ENCODE data around the gene CLDN22. TPM values are rescaled to one million over a fixed set of nuclear protein-coding genes. Genes with fewer than 3 reads are reported as not detected.

Gene CLDN22
- total RNA-seq, 2 experiments from 2014 or later: not detected

- DNase-seq: no peak
- ChIA-PET POLR2A (no interaction called here), CTCF (no interaction called here)
- no peak for ATAC-seq
- no peaks in the 10 kb centered on the region for H3K9me3 Mint-ChIP-seq (ENCODE audit: insufficient read depth)
- H3K4me1 Mint-ChIP-seq (ENCODE audit: low read depth): no peaks in the 10 kb centered on the region
- H3K27me3 Mint-ChIP-seq (ENCODE audit: low read depth): peaks cover 12% of the 10 kb centered on the region
- no peaks in the 10 kb centered on the region for H3K36me3 Mint-ChIP-seq (ENCODE audit: low read depth)
- H3K27ac Mint-ChIP-seq: no peak overlapping the region
- H3K4me3 Mint-ChIP-seq: no peak overlapping the region
These were observed 15.5 kb downstream of the CLDN22 start for GRCh38 chr4:183304538-183304937.

GRCh38 chr4:183304067-183304466 is 16.0 kb downstream of the CLDN22 start:
- Mint-ChIP-seq H3K4me1 (ENCODE audit: low read depth) (no peaks in the 10 kb centered on the region), H3K27me3 (ENCODE audit: low read depth) (peaks cover 10% of the 10 kb centered on the region), H3K36me3 (ENCODE audit: low read depth) (no peaks in the 10 kb centered on the region), H3K27ac (no peak overlapping the region), H3K9me3 (ENCODE audit: insufficient read depth) (no peaks in the 10 kb centered on the region), H3K4me3 (no peak overlapping the region)
- POLR2A ChIA-PET: no interaction called here
- ATAC-seq: no peak
- CTCF ChIA-PET: no interaction called here
- no peak for DNase-seq

GRCh38 chr4:183303301-183303700 is 16.8 kb downstream of the CLDN22 start:
- Mint-ChIP-seq H3K9me3 (ENCODE audit: insufficient read depth) (no peaks in the 10 kb centered on the region), H3K36me3 (ENCODE audit: low read depth) (no peaks in the 10 kb centered on the region), H3K4me1 (ENCODE audit: low read depth) (no peaks in the 10 kb centered on the region), H3K27ac (no peak overlapping the region), H3K27me3 (ENCODE audit: low read depth) (peaks cover 5% of the 10 kb centered on the region), H3K4me3 (no peak overlapping the region)
- DNase-seq: no peak
- ChIA-PET CTCF (no interaction called here), POLR2A (no interaction called here)
- no peak for ATAC-seq

- Mint-ChIP-seq H3K27me3 (ENCODE audit: low read depth) (no peaks in the 10 kb centered on the region), H3K27ac (no peak overlapping the region), H3K9me3 (ENCODE audit: insufficient read depth) (no peaks in the 10 kb centered on the region), H3K4me1 (ENCODE audit: low read depth) (peaks cover 3% of the 10 kb centered on the region), H3K36me3 (ENCODE audit: low read depth) (no peaks in the 10 kb centered on the region), H3K4me3 (no peak overlapping the region)
- ChIA-PET CTCF (no interaction called here), POLR2A (no interaction called here)
- ATAC-seq (no peak), DNase-seq (no peak)
These were observed 19.4 kb downstream of the CLDN22 start for GRCh38 chr4:183300655-183301054.

GRCh38 chr4:183300070-183300469 is 20.0 kb downstream of the CLDN22 start:
- no peaks in the 10 kb centered on the region for H3K9me3 Mint-ChIP-seq (ENCODE audit: insufficient read depth)
- no peak overlapping the region for H3K4me3 Mint-ChIP-seq
- no peak for DNase-seq
- peaks cover 3% of the 10 kb centered on the region for H3K4me1 Mint-ChIP-seq (ENCODE audit: low read depth)
- no peak overlapping the region for H3K27ac Mint-ChIP-seq
- no peaks in the 10 kb centered on the region for H3K27me3 Mint-ChIP-seq (ENCODE audit: low read depth)
- no peak for ATAC-seq
- ChIA-PET POLR2A (no interaction called here), CTCF (no interaction called here)
- no peaks in the 10 kb centered on the region for H3K36me3 Mint-ChIP-seq (ENCODE audit: low read depth)

- H3K27me3 Mint-ChIP-seq (ENCODE audit: low read depth): no peaks in the 10 kb centered on the region
- DNase-seq (no peak), ATAC-seq (no peak)
- H3K4me3 Mint-ChIP-seq: no peak overlapping the region
- CTCF ChIA-PET: no interaction called here
- H3K9me3 Mint-ChIP-seq (ENCODE audit: insufficient read depth): no peaks in the 10 kb centered on the region
- POLR2A ChIA-PET: no interaction called here
- no peak overlapping the region for H3K27ac Mint-ChIP-seq
- H3K36me3 Mint-ChIP-seq (ENCODE audit: low read depth): no peaks in the 10 kb centered on the region
- peaks cover 3% of the 10 kb centered on the region for H3K4me1 Mint-ChIP-seq (ENCODE audit: low read depth)
These were observed 20.6 kb downstream of the CLDN22 start for GRCh38 chr4:183299464-183299863.

- CTCF ChIA-PET: interaction anchor here (0.8 kb wide), 1 partner anchor 224 kb away, joined by 3 read pairs; no protein-coding TSS in a partner anchor
- peaks cover 3% of the 10 kb centered on the region for H3K4me1 Mint-ChIP-seq (ENCODE audit: low read depth)
- no peaks in the 10 kb centered on the region for H3K27me3 Mint-ChIP-seq (ENCODE audit: low read depth)
- DNase-seq (no peak), ATAC-seq (no peak)
- no peaks in the 10 kb centered on the region for H3K9me3 Mint-ChIP-seq (ENCODE audit: insufficient read depth)
- H3K4me3 Mint-ChIP-seq: no peak overlapping the region
- H3K27ac Mint-ChIP-seq: no peak overlapping the region
- POLR2A ChIA-PET: no interaction called here
- no peaks in the 10 kb centered on the region for H3K36me3 Mint-ChIP-seq (ENCODE audit: low read depth)
These were observed 22.4 kb downstream of the CLDN22 start for GRCh38 chr4:183297675-183298074.

- no peak for DNase-seq
- Mint-ChIP-seq H3K27ac (no peak overlapping the region), H3K27me3 (ENCODE audit: low read depth) (peaks cover 2% of the 10 kb centered on the region), H3K4me1 (ENCODE audit: low read depth) (peaks cover 3% of the 10 kb centered on the region), H3K4me3 (no peak overlapping the region), H3K36me3 (ENCODE audit: low read depth) (no peaks in the 10 kb centered on the region), H3K9me3 (ENCODE audit: insufficient read depth) (no peaks in the 10 kb centered on the region)
- ChIA-PET CTCF (no interaction called here), POLR2A (no interaction called here)
- no peak for ATAC-seq
These were observed 24.4 kb downstream of the CLDN22 start for GRCh38 chr4:183295711-183296110.

- ChIA-PET CTCF (no interaction called here), POLR2A (no interaction called here)
- DNase-seq (no peak), ATAC-seq (no peak)
- Mint-ChIP-seq H3K27ac (no peak overlapping the region), H3K9me3 (ENCODE audit: insufficient read depth) (no peaks in the 10 kb centered on the region), H3K4me1 (ENCODE audit: low read depth) (no peaks in the 10 kb centered on the region), H3K4me3 (no peak overlapping the region), H3K36me3 (ENCODE audit: low read depth) (no peaks in the 10 kb centered on the region), H3K27me3 (ENCODE audit: low read depth) (peaks cover 2% of the 10 kb centered on the region)
These were observed 29.0 kb downstream of the CLDN22 start for GRCh38 chr4:183291070-183291469.

- ATAC-seq (no peak), DNase-seq (no peak)
These were observed 30.4 kb downstream of the CLDN22 start for GRCh38 chr4:183289688-183290087.

GRCh38 chr4:183288955-183289354 is 31.1 kb downstream of the CLDN22 start:
- no peak overlapping the region for H3K4me3 Mint-ChIP-seq
- H3K4me1 Mint-ChIP-seq (ENCODE audit: low read depth): no peaks in the 10 kb centered on the region
- H3K27me3 Mint-ChIP-seq (ENCODE audit: low read depth): peaks cover 2% of the 10 kb centered on the region
- no peaks in the 10 kb centered on the region for H3K36me3 Mint-ChIP-seq (ENCODE audit: low read depth)
- H3K9me3 Mint-ChIP-seq (ENCODE audit: insufficient read depth): no peaks in the 10 kb centered on the region
- DNase-seq (no peak), ATAC-seq (no peak)
- H3K27ac Mint-ChIP-seq: no peak overlapping the region
- CTCF ChIA-PET: no interaction called here
- POLR2A ChIA-PET: no interaction called here

More at GRCh38 chr4:183289688-183290087, 30.4 kb downstream of the CLDN22 start:
- ChIA-PET CTCF (interaction anchor here (0.7 kb wide), 1 partner anchor 92 kb away, joined by 3 read pairs; no protein-coding TSS in a partner anchor), POLR2A (no interaction called here)
- Mint-ChIP-seq H3K9me3 (ENCODE audit: insufficient read depth) (no peaks in the 10 kb centered on the region), H3K27ac (no peak overlapping the region), H3K4me1 (ENCODE audit: low read depth) (no peaks in the 10 kb centered on the region), H3K4me3 (no peak overlapping the region), H3K36me3 (ENCODE audit: low read depth) (no peaks in the 10 kb centered on the region), H3K27me3 (ENCODE audit: low read depth) (peaks cover 2% of the 10 kb centered on the region)

- CTCF ChIA-PET: no interaction called here
- H3K27me3 Mint-ChIP-seq (ENCODE audit: low read depth): peaks cover 2% of the 10 kb centered on the region
- POLR2A ChIA-PET: no interaction called here
- no peaks in the 10 kb centered on the region for H3K9me3 Mint-ChIP-seq (ENCODE audit: insufficient read depth)
- no peak overlapping the region for H3K4me3 Mint-ChIP-seq
- H3K36me3 Mint-ChIP-seq (ENCODE audit: low read depth): no peaks in the 10 kb centered on the region
- no peaks in the 10 kb centered on the region for H3K4me1 Mint-ChIP-seq (ENCODE audit: low read depth)
- DNase-seq (no peak), ATAC-seq (no peak)
- no peak overlapping the region for H3K27ac Mint-ChIP-seq
These were observed 32.4 kb downstream of the CLDN22 start for GRCh38 chr4:183287677-183288076.

GRCh38 chr4:183287309-183287659 is 32.8 kb downstream of the CLDN22 start:
- Mint-ChIP-seq H3K27ac (no peak overlapping the region), H3K27me3 (ENCODE audit: low read depth) (peaks cover 2% of the 10 kb centered on the region), H3K9me3 (ENCODE audit: insufficient read depth) (no peaks in the 10 kb centered on the region), H3K4me3 (no peak overlapping the region), H3K4me1 (ENCODE audit: low read depth) (no peaks in the 10 kb centered on the region), H3K36me3 (ENCODE audit: low read depth) (no peaks in the 10 kb centered on the region)
- no peak for ATAC-seq
- no peak for DNase-seq
- ChIA-PET CTCF (no interaction called here), POLR2A (no interaction called here)
